Stimulated activated CD4-positive, alpha-beta T cell treated with anti-CD3 and anti-CD28 coated beads, Interleukin-2, amount 100 ng/mL, for 24 hours (primary cell): ENCODE results near the gene RNF111.
"Not testable (repeated sequence)": the region's sequence is repeated elsewhere in the genome, so short reads cannot be mapped to it uniquely, and the experiment has no call there.

Source experiments
- DNase-seq, 2 donors: peaks; one replicate each; pipeline ENCODE4 v3.0.0-alpha.2; 2020

The RNF111 gene

DNA sequence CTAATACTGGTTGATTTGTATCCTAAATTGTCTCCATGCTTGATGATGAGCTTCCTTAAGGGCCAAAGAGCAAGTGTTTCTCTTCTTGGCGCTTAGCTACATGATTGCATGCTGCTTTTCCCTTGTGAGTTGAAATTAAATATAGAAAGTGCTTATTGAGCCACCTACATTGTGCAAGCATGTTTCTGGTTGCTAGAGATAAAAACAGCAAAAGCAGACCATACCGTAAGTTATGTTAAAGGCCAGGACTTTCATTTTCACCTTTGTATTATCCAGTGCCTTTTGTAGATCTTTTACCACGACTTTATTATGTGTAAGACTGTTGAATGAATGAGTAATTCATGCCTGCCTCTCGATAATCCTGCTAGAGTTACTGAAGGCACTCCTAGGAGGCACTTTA, 75.6 kb downstream of the RNF111 start:
- DNase-seq: no peak

DNA sequence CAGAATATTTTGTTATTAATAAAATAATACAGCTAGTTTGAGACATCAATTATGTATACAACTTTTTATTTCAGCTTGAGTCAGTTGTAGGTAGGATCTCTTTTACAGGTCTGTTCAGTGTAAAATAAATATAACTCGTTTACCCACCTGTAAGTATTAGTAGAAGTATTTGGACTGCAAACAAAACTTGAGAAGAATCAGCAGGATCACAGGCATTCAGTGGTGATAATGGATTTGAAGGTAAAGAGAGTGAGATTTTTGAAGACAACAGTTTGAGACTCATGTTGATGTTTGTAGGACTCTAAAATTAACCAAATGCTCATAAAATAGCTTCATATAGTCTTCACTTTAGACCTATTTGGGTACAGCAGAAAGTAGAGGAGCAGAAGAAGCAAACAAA, 82.0 kb downstream of the RNF111 start:
- DNase-seq: no peak

DNA sequence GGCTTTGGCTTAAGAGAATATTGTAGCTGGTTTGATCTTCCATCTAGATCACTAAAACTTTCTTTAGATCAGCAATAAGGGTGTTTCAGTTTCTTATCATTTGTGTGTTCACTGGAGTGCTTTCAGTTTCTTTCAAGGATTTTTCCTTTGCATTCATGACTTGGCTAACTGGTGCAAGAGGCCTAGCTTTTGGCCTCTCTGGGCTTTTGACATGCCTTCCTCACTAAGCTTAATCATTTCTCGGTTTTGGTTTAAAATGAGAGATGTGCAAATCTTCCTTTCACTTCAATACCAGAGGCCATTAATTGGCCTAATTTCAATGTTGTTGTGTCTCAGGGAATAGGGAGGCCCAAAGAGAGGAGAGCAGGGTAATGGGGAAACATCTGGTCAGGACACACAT, 87.1 kb downstream of the RNF111 start:
- no peak for DNase-seq

DNA sequence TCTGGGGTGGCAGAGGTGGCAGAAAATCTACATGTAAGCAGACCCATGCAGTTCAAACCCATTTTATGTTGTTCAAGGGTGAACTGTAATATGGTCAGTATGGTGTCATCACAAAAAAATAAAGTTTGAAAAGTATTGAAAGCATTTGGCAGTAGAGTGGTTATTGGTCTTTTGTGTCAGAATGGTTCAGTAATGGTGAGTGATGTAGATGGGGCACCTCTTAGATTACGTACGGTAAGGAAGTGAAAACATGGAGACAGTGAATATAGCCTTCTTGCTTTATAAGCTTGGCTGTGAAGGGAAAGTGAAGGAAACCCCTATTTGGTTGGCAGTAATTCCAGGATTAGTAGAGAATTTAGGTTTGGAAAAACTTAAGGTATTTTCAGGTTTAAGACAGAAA, 100.3 kb downstream of the RNF111 start:
- DNase-seq: no peak

DNA sequence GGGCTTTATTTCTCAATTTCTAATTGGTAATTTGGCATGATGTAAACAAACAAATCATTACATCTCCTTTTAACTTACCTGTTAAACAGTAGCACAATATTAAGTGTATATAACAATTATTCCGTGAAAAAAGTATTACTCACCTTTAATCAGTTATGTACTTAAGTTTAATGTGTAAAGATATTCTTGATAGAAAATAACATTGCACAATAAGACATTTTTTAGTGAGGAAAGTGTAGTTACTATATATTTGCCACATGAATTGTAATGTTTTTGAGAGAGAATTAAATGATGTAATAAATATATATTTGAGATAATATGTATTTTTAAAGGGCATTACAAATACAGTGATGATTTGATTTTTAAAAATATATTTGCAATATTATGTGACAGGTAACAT, 106.6 kb downstream of the RNF111 start:
- no peak for DNase-seq

DNA sequence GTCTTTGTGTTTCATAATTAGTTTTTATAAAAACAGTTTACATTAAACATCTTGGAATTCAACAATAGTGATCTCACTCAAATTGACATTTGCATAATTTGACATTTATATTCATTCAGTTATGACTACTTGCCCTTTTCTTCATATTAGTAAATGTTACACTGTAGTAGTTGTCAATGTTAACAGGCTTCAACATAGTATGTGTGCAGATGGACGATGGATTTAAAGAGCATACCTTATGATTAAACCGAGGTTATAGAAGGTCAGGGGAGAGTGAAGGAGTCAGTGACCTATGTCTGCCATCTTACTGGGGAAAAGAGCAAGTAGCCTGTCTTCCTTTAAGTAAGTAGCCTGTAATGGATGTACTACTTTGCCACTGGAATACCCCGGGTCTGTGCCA, 109.0 kb downstream of the RNF111 start:
- DNase-seq: no peak

DNA sequence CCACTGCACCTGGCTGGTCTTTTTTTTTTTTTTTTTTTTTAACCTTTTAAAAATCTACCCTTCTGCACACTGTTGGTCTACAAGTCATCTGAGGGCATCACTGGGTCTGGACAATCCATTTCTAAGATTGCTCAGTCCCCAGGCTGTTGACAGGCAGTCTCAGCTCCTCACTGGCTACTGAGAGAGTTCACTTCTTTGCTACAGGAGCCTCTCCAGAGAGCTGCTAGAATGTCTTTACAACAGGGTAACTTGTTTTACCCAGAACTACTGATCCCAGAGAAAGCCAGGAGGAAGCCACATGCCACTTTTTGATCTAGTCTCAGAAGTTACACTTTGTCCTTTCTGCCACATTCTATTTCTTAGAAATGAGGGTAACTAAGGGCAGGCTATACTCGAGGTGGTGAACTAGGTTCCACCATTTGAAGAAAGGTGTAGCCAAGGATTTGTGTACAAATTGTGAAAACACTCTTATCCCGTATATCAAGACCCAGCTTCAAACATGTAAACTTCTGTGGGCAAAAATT, 111.8 kb downstream of the RNF111 start:
- DNase-seq: no peak

DNA sequence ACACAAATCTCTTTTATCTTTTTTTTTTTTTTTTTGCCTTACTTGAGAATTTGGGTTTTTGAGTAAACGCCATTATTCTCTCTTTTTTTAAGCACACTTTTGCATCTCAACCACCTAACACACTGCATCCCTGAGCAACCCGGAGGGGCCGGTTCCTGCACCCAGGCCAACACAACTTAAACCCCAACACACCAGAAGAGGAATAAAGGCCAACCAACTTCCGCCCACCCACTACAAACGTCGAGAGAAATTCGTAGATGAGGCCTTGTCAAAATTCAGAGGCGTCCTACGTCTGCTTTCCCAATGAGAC, 117.1 kb downstream of the RNF111 start:
- no peak for DNase-seq

DNA sequence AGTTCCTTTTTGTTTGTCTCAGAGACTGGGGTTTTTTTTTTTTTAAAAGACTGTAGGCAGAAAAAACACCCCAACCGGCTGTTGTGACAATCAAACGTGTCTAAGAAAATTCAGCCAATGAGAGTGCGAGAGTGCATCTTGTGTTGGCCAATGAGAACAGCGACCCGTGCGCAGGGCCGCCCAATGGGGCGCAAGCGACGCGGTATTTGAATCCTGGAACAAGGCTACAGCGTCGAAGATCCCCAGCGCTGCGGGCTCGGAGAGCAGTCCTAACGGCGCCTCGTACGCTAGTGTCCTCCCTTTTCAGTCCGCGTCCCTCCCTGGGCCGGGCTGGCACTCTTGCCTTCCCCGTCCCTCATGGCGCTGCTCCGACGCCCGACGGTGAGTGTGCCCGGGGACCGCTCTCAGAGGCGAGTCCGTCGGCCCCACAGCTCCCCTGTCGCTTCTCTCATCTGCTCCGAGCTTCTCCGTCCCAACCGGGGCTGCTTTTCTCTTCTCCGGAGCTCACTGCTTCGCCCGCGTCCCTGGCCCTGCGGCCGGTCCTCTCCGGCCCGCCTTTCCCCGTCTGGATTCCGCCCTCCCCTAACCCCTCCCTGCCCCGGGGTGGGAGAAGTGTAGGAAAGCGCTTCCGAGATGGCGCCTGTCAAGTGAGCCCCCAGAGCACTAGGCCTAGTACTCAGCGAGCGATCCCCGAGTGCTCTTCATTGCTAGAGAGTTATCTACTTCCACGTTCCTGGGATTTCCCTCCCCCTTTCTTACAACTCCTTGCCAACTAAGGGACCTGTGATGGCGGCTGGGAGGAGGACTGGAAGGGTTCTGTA, 117.7 kb downstream of the RNF111 start, which contains the start of gene CCNB2:
CCNB2 (plus strand) TSS at position 235 of the 821 bp plus-strand sequence; CDS start at position 358, 123 bp downstream.
- DNase-seq: peak; percentile 80 to 81

DNA sequence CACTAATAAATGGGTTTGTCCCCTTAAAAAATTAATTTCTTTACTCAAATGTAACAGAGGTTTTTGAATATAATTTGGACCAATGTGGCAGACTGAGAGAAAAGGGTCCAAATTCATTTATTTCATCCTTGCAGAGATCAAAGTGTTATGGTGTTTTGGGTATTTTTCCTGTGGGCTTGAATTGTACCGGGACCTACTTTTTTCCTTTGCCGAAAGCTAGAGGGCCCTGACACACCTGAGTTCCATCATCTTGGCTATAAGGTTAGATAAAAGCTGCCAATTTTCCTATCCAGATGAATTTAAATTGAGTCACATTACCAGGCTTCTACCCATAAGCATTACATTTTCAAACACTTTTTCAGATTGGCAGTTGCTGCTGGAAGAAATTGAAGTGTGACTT, 118.4 kb downstream of the RNF111 start:
- no peak for DNase-seq

DNA sequence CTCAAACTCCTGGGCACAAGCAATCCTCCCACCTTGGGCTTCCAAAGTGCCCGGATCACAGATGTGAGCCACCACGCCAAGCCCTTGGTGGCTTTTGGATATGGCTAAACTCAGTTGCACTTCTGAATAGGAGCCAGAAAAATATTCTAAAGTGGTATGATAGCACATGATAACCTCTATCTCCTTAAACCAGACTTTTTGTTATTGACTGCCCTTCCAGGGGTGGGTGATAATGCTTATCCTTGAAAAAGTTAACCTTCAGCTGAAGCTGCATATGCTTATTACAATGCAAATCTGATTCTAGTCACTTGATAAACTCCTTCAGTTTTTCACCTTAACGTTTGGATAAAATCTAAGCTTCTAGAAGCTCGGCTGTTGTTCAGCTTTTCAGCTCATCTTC, 123.8 kb downstream of the RNF111 start:
- no peak for DNase-seq

DNA sequence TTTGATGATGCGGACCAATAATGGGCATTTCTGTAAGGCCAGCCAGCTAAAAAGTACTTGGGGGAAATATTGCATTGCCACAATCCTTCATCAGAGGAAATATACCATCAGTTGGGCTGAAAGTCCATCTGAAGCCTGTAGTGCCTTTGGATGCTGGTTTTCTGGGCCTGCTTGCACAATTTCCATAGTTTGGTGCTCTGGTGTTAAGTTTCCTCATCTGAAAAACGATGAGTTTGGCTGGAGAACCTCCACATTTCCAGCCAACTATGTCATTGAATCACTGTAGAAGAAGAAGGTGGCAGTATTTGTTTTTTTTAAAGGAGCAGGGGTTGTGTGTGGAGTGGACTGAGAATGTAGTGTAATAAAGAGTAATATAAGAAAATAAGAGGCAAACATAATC, 127.6 kb downstream of the RNF111 start:
- DNase-seq: no peak

DNA sequence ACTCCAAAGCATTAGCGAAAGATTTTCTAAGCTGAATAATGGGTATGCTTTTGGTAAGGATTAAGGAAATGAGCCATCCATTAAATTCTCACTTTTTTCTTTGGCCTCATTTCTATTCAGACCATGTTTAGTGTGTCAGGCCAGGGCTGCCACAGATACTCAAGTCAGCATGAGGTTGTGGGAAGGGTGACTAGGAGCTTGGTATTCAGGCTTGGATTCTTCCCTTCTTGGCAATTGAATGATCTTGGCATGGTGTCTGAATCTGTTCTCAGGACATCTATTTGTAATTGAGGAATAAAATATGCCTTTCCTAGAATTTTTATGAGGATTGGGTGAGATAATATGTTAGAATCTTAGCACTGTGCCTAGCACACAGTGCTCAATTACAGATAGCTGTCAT, 128.7 kb downstream of the RNF111 start:
- no peak for DNase-seq

DNA sequence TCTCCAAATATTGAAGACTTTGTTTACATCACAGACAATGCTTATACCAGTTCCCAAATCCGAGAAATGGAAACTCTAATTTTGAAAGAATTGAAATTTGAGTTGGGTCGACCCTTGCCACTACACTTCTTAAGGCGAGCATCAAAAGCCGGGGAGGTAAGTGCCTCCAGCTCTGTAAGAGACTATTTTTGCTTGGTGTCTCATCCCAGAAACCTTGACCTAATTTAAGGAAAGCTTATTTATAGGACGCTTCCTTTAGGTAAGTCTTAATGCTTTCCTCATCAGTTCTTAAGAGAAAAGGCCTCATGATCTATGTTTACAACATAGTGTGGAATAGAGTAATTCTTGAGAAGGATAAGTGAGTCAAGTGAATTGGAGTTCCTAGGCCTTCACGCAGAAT, 129.3 kb downstream of the RNF111 start:
- DNase-seq: no peak

DNA sequence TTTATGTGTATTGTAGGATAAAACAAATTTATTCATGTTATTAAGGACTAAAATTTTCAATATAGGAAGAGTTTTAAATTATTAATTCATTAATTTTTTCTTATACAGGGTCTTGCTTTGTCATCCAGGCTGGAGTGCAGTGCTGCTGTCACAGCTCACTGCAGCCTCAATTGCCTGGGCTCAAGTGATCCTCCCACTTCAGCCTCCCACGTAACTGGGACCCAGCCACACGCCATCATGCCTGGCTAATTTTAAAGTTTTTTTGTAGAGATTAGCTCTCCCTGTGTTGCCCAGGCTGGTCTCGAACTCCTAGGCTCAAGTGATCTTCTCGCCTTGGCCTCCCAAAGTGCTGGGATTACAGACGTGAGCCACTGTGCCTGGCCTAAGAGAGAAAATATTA, 132.2 kb downstream of the RNF111 start:
- no peak for DNase-seq

DNA sequence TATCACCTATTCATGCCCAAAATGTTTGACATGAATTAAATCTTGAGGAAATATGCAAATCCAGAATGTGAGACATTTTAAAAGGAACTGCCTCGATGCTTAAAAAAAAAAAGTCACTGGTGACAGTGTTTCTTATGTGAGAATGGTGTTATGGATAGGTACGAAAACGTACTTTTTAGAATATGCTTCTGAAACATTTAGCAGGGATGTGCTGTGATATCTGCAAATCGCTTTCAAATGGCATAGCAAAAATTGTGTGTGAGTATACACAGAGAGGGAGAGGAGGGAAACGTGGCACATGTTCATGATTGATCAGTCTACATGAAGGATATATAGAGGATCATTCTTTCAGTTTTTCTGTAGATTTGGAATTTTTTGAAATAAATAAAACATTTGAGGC, 133.5 kb downstream of the RNF111 start:
- no peak for DNase-seq

DNA sequence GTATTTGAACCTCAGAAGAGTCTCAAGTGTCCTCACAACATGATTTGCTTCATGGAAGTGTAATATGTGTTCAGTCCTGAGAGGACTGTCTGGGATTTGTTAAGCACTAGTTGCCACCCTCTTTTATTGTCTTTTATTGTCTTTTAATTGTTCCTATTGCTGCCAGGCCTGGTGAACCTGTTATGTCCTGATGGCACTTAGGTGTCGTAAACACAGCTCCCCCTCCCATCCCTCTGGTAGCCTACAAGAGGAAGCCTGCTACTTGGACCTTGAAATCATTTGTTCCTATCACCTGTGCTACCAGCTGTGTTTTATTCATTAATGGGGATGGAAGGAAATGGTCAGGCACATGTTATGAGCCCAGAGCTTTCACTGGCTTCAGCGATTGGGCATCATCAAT, 136.8 kb downstream of the RNF111 start:
- no peak for DNase-seq

DNA sequence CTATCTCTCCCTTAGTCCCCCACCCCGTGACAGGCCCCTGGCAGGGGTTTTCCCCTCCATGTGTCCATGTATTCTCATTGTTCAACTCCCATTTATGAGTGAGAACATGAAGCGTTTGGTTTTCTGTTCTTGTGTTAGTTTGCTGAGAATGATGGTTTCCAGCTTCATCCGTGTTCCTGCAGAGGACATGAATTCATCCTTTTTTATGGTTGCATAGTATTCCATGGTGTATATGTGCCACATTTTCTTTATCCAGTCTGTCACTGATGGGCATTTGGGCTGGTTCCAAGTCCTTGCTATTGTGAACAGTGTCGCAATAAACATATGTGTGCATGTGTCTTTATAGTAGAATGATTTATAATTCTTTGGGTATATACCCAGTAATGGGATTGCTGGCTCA, 138.2 kb downstream of the RNF111 start:
- not testable (repeated sequence) for DNase-seq

DNA sequence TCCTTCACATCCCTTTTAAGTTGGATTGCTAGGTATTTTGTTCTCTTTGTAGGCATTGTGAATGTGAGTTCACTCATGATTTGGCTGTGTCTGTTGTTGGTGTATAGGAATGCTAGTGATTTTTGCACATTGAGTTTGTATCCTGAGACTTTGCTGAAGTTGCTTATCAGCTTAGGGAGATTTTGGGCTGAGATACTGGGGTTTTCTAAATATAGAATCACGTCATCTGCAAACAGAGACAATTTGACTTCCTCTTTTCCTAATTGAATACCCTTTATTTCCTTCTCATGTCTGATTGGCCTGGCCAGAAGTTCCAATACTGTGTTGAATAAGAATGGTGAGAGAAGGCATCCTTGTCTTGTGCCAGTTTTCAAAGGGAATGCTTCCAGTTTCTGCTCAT, 139.8 kb downstream of the RNF111 start:
- not testable (repeated sequence) for DNase-seq

DNA sequence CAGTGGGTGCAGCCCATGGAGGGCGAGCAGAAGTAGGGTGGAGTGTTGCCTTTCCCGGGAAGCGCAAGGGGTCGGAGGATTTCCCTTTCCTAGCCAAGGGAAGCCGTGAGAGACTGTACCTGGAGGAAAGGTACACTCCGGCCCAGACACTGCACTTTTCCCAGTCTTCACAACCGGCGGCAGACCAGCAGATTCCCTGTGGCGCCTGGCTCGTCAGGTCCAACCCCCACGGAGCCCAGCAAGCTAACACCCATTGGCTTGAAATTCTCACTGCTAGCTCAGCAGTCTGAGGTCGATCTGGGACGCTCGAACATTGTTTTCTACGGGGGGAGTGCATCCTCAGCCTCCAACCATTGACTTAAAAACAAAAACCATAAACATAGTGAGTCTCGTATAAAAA, 144.0 kb downstream of the RNF111 start:
- DNase-seq: no peak

DNA sequence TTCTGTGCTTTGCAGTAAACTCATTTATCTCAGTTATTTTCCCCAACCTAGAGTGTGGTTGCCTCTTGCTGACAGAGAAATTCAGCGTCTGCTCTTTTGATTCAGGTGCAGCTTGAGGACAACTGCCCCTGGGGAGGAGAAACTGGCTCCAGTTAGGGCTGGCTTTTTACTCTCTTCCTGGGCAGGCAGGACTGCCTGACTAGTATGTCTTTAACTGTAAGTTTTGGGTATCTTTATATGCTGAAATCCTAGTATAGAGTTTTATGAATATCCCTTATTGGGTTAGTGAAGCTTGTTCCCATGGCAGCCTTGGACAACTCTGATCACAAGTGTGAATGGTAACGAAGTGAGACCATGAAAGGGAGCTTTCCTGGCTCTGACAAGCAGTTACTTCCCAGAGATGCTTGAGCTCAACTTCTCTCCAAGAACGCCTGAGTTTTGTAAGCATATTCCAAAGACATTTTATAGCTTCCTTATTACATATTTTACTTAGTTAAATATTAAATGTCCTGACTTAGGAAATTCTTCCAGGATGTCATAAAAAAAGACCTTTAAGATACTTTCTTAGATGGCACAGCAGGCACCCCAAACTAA, 144.6 kb downstream of the RNF111 start:
- DNase-seq: no peak

DNA sequence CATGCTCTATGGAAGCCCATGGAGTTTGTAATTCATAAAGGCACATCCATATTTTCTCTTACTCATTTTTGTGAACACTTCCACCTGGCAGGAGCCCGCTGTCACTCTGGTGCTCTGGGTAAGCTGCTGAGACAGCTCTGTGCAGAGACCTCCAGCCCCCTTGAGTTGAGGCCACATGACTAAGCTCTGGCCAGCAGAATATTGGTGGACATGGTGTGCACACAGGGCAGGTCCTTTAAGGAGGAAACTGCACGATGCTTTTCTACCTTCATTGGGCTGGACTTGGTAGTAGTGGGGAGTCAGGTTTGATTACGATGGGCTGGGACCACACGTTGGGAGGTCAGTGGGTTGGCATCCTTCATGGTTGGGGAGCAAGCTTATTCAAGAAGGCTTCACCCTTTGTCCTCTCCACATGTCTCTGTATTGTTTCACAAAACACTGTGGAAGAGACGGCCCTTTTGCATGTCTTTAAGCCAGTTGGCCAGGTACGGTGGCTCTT, 146.5 kb downstream of the RNF111 start:
- no peak for DNase-seq

DNA sequence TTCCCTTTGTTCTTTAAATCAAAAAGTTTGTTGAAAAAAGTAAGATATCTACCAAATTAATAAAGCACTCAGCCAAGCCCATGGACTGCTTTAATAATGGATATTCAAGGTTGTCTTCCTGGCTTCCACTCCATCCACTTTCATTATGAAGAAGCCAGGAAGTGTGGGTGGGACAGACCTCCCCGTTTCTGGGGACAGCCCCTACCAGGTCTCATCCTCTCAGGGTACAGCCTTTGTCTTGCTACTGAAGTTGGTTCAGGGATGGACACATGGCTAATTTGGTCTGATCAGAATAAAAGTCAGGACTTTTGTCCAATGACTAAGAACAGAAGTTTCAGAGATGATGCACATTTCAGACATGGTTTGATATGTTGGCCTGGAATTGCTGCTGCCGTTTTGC, 150.1 kb downstream of the RNF111 start:
- no peak for DNase-seq

DNA sequence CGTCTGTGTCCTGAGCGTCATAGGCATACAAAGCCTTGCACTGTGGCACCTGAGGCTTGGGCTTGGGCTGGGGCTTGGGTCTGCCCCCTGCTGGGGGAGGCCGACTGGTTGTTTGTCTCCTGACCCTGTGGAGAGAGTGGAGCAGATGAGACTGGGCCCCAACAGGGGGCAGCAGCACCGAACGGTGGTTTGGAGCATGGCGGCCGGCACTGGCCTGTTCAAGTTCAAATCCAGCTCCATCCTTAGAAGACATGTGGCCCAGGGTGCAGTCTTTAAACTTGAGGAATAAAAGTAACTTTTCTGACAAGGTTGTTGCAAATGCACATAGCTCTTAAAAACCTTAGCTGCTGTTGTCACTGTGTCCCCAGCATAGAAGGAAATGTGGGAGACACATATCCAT, 150.8 kb downstream of the RNF111 start:
- peak; percentile 53 to 62 for DNase-seq
